DMS 273 treated with DMSO at 0.1 percent for 48 hours (cell line): ENCODE measurements around the gene SFSWAP.

Source experiments
- DNase-seq: peaks from one replicate; lab custom pipeline; 2025; lab: John Stamatoyannopoulos, UW

SFSWAP gene

DNA sequence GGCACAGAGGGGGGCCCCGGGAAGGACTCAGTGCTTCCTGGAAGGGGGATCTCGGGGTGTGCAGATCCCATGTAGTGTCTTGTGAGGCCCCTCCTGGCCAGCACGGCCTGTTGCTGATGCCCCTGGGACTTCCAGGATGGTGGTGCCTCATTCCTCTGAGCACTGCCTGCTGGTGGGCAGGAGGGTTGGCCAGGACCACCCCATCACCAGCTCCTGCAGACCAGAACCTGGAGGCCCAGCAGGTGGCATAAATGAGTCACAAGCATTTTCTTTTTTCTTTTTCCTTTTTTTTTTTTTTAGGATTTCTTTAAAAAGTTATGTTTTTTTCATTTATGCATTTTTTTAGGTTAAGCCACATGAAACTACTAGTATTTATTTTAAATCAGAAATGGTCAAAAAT, 125.3 kb downstream of the SFSWAP start:
- no peak for DNase-seq

DNA sequence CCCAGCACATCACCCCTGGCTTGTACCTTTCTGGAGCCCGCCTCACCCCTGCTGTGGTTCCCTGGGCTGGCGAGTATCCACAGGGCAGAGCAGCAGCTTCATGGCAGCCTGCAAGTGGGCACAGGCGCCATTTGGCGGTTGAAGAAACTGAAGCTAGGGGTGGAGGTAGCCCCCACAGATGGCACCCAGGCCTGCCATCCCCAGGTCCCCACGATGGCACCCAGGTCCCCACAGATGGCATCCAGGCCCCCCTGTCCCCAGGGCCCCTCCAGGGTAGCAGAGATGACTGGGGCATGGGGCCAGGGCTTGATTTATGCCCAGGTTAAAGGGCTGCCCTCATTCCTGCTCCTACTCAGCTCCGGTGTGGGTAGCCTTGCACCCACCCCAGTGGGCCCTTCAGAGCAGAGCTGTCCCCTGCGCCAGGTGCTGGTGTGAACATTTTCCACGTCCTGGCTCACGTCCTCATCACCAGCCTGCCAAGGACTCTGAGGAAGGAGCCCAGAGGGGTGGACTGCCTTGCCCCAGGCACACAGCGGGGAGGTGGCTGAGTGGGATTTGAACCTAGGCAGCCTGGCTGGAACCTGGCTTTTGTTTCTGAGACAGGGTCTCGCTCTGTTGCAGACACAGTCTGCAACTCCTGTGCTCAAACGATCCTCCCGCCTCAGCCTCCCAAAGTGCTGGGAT, 126.0 kb downstream of the SFSWAP start:
- no peak for DNase-seq

DNA sequence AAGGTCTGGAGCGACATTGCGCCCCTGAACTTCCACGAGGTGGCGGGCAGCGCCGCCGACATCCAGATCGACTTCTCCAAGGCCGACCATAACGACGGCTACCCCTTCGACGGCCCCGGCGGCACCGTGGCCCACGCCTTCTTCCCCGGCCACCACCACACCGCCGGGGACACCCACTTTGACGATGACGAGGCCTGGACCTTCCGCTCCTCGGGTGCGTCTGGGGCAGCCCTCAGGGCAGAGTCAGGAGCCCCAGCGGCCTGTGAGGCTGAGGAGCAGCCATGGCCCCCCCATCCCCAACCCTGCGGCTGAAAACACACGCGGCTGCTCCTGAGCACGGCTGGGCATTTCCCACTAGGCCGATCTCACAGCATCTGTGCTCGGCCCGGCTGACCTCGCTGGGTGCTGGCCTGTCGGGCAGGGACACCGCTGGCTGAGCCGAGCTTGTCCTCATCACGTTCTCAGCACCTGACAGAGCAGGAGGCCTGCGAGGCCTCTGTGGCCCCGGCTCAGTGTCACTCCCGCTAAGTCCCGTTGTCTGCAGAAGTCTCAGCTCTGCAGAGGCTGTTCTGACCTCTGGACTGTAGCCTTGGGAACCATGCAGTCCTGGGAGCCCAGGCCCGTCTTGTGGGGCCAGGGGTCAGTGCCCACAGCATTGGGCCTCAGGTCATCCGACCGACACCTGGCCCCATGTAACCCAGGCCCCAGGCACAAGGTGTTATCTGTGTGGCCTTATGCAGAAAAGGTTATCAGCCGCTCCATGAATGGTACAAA, 129.9 kb downstream of the SFSWAP start:
- DNase-seq: no peak

DNA sequence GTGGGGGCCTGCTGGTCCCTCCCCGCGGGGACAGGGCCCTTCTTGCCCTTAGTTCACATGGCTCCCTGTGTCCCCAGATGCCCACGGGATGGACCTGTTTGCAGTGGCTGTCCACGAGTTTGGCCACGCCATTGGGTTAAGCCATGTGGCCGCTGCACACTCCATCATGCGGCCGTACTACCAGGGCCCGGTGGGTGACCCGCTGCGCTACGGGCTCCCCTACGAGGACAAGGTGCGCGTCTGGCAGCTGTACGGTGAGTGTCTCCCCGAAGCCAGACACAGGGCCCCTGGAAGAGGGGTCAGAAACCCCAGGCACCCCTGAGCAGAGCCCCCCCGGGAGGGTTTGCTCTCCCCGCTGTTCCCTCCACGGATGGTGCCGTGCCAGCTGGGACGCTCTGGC, 130.7 kb downstream of the SFSWAP start:
- no peak for DNase-seq

DNA sequence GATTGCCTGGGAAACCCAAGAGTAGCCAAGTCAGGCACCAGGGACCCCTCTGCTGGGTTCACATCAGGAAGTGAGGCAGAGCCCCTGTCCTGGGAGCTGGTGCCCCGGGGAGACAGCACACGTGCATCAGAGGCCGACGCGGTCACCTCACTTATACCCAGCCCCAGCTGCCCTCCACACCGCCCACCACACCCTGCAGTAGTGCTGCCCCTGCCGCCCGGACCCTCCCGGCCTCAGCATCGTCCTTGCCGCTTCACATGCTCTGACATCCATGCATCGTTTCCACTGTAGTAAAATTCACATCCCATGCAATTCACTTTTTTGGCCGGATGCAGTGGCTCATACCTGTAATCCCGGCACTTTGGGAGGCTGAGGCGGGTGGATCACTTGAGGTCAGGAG, 131.3 kb downstream of the SFSWAP start:
- DNase-seq: no peak

DNA sequence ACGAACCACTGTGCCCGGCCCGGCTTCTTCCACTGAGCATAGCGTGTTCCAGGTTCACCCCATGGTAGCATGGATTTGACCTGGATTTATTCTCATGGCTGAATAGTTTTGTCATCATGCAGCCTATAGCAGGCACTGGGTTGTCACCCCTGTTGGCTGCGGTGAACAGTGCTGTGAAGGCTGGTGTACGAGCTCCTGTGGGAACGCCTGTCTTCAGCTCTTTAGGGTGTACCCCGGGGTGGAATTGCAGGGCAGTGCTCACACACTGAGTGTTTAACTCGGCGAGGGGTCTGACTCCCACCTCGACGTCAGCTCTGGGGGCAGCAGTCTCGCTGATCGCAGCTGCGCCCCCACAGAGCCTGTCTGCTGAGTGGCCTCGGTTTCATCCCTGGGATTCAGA, 132.6 kb downstream of the SFSWAP start:
- no peak for DNase-seq

DNA sequence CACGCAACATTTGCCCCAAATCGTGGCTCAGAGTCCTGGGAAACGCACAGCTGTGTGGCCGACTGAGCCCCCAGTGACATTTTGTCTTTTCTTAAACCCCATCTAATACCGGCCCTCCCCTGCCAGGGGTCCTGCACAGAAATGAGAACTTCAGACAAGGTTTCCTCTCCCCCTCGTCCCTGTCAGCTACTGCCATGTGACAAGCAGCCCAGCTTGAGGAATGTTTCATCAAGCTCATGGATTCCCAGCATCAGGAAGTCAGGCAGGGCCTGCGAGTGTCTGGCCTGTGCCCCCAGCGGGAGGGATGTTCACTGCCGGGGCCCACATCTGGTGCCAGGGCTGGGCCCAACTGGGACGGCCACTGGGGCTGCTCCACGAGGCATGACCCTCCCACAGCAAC, 133.2 kb downstream of the SFSWAP start:
- no peak for DNase-seq

DNA sequence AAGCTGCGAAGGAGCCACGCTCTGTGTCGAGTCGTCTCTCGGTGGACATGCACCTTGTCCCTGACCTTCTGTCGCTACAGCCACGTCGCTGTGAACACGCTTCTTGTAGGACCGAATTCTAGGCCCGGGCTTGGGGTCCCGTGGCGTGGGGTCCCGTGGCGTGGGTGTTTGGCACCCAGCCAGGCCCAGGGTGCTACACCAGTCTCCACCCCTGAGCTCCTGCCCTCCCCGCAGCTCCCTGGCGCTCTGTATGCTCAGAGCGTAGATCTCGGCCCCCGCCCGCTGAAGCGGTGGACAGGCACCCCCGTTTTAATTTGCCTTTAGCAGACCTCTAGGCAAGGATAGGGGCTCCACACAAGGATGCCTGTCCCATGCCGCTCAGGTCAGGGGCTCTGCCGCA, 133.8 kb downstream of the SFSWAP start:
- no peak for DNase-seq

DNA sequence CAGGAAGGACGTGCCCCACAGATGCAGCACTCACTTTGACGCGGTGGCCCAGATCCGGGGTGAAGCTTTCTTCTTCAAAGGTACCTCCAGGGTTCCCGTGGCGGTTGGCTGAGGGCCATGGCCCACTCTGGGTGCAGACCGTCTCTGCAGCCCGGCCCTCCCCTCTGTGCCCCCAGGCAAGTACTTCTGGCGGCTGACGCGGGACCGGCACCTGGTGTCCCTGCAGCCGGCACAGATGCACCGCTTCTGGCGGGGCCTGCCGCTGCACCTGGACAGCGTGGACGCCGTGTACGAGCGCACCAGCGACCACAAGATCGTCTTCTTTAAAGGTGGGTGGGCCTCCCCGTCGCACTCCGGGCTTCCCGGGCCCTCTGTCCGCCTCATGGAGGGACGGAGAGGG, 134.2 kb downstream of the SFSWAP start:
- no peak for DNase-seq

DNA sequence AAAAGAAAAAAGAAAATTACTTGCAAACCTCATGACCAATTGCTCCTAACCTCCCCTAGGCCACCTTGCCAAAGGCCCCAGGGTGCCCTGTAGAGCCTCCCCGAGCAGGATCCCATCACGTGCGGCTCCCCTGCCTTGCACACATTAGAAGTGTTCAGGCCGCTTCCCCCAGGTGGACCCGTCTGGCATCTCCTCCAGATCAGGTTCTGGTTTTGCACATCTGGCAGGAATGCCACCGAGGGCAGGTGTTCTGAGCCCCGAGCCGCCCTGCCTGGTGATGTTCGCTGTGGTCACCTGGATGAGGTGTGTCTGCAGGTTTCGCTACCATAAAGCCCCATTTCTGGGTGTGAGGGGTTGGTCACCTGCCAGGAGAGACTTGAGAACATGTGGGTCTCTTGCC, 136.6 kb downstream of the SFSWAP start:
- DNase-seq: no peak

DNA sequence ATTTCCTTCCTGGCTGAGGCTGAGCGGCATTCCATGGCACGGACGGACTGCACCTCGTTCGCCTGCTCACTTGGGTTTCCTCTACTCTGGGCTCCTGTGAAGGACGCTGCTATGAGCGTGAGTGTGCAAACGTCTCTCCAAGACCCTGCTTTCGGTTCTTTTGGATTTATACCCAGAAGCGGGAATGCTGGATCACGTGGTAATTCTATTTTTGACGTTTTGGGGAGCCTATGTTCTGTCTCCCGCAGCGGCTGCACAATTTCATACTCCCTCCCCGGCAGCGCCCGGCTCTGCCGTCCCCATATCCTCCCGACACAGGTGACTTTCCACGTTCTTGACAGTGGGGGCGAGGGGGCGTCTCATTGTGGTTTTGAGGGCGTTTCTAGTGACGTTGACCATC, 137.9 kb downstream of the SFSWAP start:
- no peak for DNase-seq
